HL-60 (cell line): ENCODE data around the gene AGAP4.
"Not testable (repeated sequence)": the region's sequence is repeated elsewhere in the genome, so short reads cannot be mapped to it uniquely, and the experiment has no call there.

ENCODE experiments used
- DNase-seq, 2 experiments: peaks; one replicate each; pipeline ENCODE4 v3.0.0-alpha.2; 2010 to 2020; ENCODE audit warnings: low read depth in 1 of 2, low spot score in 1 of 2
- H3K27ac ChIP-seq: fragments of 250-450 bp; sonication (Bioruptor Pico); replicated peaks from 2 replicates; pipeline ENCODE4 v1.5.1; 2020; ENCODE audit warnings: mild to moderate bottlenecking, moderate library complexity
- H3K27me3 ChIP-seq: fragments of 250-450 bp; sonication (Bioruptor Pico); 2 replicates; pipeline ENCODE4 v1.5.1; 2021; ENCODE audit warnings: mild to moderate bottlenecking, moderate library complexity; ENCODE audit not compliant: insufficient read depth, poor library complexity, severe bottlenecking
- H3K4me3 ChIP-seq: replicated peaks from 2 replicates; pipeline ENCODE4 v1.5.1; 2011; ENCODE audit warnings: mild to moderate bottlenecking, control low read depth, low read length; ENCODE audit not compliant: insufficient read depth
- CTCF ChIP-seq: IDR thresholded peaks from one replicate; pipeline ENCODE4 v1.5.1; 2011; ENCODE audit warnings: low read length, control low read depth, inconsistent platforms; ENCODE audit not compliant: insufficient read depth
- GABPA ChIP-seq: IDR thresholded peaks from 2 replicates; pipeline ENCODE4 v1.6.1; 2012; ENCODE audit warnings: low read depth
- POLR2AphosphoS5 ChIP-seq: IDR thresholded peaks from 2 replicates; pipeline ENCODE4 v1.6.1; 2012; ENCODE audit warnings: low read depth
- REST ChIP-seq: IDR thresholded peaks from 2 replicates; pipeline ENCODE4 v1.6.1; 2012; ENCODE audit warnings: low read depth; ENCODE audit not compliant: insufficient replicate concordance
- SPI1 ChIP-seq: IDR thresholded peaks from 2 replicates; pipeline ENCODE4 v1.6.1; 2012; ENCODE audit warnings: low read depth, mild to moderate bottlenecking, borderline replicate concordance

AGAP4 gene

GRCh38 chr10:45819552-45819951 lies 27.7 kb downstream of the AGAP4 start:
- DNase-seq = no peak
- no peak overlapping the region for H3K4me3 ChIP-seq
- no peaks in the 10 kb centered on the region for H3K27me3 ChIP-seq
- H3K27ac ChIP-seq = no peak overlapping the region
- TF ChIP-seq SPI1 (no peak), POLR2AphosphoS5 (no peak), CTCF (no peak), REST (no peak), GABPA (no peak)

- TF ChIP-seq CTCF (no peak), REST (no peak), GABPA (no peak), POLR2AphosphoS5 (no peak), SPI1 (no peak)
- H3K27me3 ChIP-seq = no peaks in the 10 kb centered on the region
These were observed 29.4 kb downstream of the AGAP4 start for GRCh38 chr10:45817912-45818311.

GRCh38 chr10:45817130-45817859 lies 30.0 kb downstream of the AGAP4 start:
- TF ChIP-seq REST (no peak), CTCF (no peak), GABPA (no peak), POLR2AphosphoS5 (no peak), SPI1 (no peak)
- Histone ChIP-seq H3K27me3 (no peaks in the 10 kb centered on the region), H3K4me3 (no peak overlapping the region), H3K27ac (no peak overlapping the region)
- no peak for DNase-seq

More at GRCh38 chr10:45817912-45818311, 29.4 kb downstream of the AGAP4 start:
- no peak overlapping the region for H3K27ac ChIP-seq
- DNase-seq = no peak
- H3K4me3 ChIP-seq = no peak overlapping the region

GRCh38 chr10:45814146-45814545 lies 33.2 kb downstream of the AGAP4 start:
- not testable (repeated sequence) for H3K27ac ChIP-seq, DNase-seq, H3K4me3 ChIP-seq, H3K27me3 ChIP-seq

GRCh38 chr10:45812959-45813358 lies 34.3 kb downstream of the AGAP4 start:
- not testable (repeated sequence) for DNase-seq, H3K27me3 ChIP-seq, H3K27ac ChIP-seq, H3K4me3 ChIP-seq
